GM19023 (cell line): ENCODE results near the gene MID2.
A peak's percentile ranks its signal among the peaks of the same experiment; 100 is the strongest.
"Not testable (repeated sequence)": the region's sequence is repeated elsewhere in the genome, so short reads cannot be mapped to it uniquely, and the experiment has no call there.

Experiments used
- ATAC-seq: cut with Tn5 transposase; IDR thresholded peaks from one replicate; pipeline ENCODE4 v1.9.1; 2021; ENCODE audit warnings: mild to moderate bottlenecking, moderate library complexity; ENCODE audit not compliant: unreplicated experiment

Gene MID2

DNA sequence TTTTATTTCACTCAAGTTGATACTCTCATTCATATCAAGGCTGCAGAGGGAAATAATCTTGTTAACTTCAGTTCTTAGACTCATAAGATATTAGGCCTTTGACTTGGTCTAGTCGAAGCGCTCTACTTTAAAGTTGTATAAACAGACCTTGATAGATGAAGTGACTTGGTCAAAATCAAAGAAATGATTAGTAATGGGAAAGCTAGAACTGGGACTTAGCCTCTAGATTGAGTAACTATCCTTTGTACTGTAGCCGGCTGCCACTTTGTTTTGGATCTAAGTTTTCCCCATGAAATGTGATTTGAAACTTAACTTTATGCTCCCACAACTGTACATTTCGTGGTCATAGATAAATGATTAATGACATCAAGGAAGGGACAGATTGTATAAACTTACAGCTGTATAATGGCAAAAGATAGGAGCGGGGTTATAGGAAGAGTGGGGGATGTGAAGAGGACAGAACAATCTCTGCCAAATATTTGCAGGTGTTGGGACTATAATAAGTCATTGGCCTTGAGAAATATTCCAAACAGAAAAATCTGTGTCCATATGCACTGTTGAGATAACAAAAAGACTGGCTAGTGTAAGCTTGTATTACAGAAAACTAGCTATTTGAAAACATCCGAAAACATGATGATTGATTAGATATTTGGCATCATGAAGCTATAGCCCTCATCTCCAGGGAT, 17.2 kb downstream of the MID2 start:
- no peak for ATAC-seq

GRCh38 chrX:107845625-107846024, 20.0 kb downstream of the MID2 start:
- no peak for ATAC-seq

DNA sequence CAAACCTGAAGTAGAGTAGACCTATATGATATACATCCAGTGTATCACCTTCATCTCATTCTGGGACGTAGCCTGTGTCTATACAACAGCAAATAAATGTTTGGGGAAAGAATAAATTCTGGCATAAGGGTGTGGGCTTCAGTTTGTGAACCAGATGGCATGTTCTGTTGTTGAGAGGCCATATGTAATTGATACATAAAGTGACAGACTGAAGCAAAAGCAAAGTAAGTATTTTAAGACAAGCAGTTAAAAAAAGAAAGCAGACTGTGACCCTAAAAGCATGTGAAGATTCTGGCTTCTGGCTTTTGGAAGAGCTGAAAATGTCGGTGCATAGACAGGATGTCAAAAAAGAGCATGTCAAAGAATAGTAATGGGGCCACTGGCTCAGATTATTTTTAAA, 22.9 kb downstream of the MID2 start:
- ATAC-seq = no peak

GRCh38 chrX:107849747-107850421, 24.2 kb downstream of the MID2 start:
- ATAC-seq = no peak

DNA sequence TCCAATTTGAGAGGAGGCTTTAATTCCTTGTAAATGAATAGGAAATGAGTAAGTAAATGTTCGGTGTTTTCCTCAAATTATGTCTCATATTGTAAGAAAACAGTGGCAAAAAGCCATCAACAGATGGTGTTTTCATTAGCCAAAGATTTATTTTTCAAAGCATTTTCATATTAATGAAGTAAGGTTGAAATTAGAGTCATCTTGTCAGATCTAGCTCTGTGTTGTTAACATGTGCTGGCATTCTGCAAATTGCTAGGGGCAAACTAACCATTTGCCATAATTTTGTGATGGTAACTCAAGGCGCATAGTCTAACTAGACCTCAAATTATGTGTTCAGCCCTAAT, 24.7 kb downstream of the MID2 start:
- no peak for ATAC-seq

DNA sequence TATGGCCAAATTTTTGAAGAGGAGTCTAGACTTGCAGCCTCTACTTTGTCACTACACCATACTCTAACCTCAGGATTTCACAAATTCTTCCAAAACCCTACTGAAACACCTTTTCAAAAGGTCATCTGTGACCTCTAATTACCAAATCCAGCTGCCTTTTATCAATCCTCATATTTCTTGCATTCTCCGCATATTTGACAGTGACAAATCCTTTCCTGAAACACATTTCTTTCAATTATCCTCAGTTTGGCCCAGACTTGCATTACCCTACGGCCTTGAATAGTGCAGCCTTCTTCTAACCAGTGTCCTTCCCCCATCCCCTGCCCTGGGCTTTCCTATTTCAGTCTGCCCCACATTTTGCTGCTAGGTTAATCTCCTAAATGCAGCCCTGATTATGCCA, 25.5 kb downstream of the MID2 start:
- no peak for ATAC-seq

GRCh38 chrX:107851665-107852064, 26.0 kb downstream of the MID2 start:
- not testable (repeated sequence) for ATAC-seq

GRCh38 chrX:107856289-107856688, 30.6 kb downstream of the MID2 start:
- no peak for ATAC-seq

GRCh38 chrX:107857041-107857440, 31.4 kb downstream of the MID2 start:
- not testable (repeated sequence) for ATAC-seq

DNA sequence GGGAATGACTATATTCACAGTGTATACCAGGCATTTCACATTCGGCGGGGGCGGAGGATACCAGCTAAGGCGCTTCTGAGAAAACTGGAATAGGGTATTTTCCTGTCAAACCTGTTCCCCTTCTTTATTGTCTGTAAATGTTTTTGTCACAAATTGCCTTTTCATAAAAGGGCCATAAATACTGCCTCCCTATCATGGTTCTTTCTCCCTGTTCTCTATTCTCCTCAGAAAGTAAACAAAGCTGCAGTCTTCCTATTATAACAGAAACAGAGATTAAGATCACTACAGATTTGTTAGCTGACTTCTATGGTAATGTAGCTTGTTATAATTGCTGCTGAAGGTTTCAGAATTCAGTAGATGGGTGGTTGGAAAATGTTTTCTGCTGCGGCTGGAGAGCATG, 32.2 kb downstream of the MID2 start:
- no peak for ATAC-seq

DNA sequence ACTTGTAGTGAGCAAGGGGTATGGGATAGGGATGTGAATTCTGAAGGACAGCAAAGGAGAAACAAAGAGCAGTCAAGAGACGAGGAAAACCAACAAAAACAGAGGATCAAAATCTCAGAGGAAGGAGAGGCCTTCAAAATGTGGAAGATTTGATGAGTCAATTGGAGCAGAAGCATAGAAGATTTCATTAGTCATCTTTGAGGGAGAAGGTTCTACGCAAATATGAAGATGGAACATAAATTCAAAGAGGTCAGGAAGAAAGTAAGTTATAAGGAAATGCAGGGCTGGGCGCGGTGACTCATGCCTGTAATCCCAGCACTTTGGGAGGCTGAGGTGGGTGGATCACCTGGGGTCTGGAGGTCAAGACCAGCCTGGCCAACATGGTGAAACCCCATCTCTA, 35.4 kb downstream of the MID2 start:
- ATAC-seq = no peak

GRCh38 chrX:107871136-107871535, 45.5 kb downstream of the MID2 start:
- ATAC-seq = no peak

- ATAC-seq = no peak
Measured at GRCh38 chrX:107878106-107878505, 52.4 kb downstream of the MID2 start.

GRCh38 chrX:107880054-107880610, 54.5 kb downstream of the MID2 start:
- no peak for ATAC-seq

- ATAC-seq = peak; percentile 57
Measured at GRCh38 chrX:107894038-107894437, 68.4 kb downstream of the MID2 start.

DNA sequence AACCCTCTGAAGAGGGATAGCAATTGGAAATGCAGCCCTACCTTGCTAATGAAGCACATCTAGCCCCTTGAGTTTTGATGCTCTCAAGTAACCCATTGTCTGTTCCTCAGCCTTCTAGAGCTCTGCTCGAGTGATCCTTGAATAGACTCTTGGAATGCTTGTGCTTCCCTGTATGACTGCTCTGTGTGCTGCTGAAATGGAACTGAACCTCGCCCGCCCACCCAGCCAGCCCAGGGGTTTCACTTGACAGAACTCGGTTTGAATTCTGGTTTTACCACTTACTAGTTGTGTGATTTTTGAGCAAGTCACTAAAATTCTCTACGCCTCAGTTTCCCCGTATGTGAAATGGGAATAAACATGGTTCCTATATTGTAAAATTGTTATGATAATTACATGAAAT, 77.1 kb downstream of the MID2 start:
- no peak for ATAC-seq

- ATAC-seq = no peak
Measured at GRCh38 chrX:107905366-107905765, 79.7 kb downstream of the MID2 start.

- no peak for ATAC-seq
Measured at GRCh38 chrX:107924136-107924746, 98.6 kb downstream of the MID2 start.

DNA sequence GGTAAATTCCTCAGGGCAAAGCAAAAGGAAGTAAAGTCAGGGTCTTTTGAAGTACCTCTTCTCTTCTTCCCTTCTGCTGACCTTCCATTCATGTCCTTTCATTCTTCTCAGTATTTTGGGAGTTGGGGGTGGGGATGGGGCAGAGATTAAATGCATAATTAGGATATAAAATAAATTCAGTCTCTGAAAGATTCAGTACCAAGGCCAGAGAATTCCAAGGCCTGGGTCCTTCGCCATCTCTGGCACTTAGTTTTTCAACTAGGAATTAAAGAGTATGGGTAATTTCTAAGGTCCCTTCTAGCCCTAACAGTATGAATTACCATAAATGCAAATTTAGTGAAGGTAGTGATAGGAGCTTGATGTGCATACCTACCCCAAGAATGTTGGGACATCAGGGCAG, 108.6 kb downstream of the MID2 start:
- ATAC-seq = no peak

GRCh38 chrX:107935200-107935599, 109.5 kb downstream of the MID2 start:
- no peak for ATAC-seq

DNA sequence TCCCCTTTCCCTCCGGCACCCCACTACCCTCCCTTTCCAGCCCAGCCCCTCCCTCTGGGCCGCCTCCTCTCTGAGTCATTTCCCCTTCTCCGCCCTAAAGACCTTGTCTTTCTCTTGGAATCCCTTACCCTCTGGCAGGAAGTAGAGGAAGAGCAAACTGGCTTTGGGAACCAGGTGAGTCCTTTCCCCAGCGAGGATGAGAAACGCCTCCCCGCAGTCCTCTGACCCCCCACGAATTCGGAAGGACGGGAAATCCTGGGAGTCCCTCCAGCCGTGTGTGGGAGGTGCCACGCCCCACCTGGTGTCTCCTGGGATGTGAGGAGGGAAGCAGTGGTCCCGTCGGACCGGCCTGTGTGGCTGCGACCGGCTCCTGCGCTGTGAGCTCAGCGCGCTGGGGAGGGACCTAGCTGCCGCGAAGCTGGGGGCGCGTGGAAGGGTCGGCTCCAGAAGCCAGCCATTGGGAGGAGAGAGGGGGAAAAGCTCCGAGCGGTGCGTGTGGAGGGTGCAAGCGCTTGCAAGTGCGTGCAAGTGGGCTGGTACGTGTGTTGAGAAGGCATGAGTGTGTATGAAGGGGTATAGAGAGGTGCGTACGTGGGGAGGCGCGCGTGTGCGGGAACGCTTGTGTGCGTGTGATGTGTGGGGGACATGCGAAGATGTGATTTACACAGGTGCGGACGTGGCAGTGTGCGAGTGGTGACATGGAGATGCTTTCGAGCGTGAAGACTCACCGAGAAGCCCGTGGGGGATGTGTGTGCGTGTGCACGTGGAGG, 110.2 kb downstream of the MID2 start:
- no peak for ATAC-seq

GRCh38 chrX:107936434-107936730, 110.7 kb downstream of the MID2 start:
- ATAC-seq = no peak
